ENCODE results near the gene DDT.
"Not testable (repeated sequence)": the region's sequence is repeated elsewhere in the genome, so short reads cannot be mapped to it uniquely, and the experiment has no call there.

GRCh38 chr22:23986538-23987178 lies 12.4 kb upstream of the DDT start:
- TF ChIP-seq, protein P1, sequence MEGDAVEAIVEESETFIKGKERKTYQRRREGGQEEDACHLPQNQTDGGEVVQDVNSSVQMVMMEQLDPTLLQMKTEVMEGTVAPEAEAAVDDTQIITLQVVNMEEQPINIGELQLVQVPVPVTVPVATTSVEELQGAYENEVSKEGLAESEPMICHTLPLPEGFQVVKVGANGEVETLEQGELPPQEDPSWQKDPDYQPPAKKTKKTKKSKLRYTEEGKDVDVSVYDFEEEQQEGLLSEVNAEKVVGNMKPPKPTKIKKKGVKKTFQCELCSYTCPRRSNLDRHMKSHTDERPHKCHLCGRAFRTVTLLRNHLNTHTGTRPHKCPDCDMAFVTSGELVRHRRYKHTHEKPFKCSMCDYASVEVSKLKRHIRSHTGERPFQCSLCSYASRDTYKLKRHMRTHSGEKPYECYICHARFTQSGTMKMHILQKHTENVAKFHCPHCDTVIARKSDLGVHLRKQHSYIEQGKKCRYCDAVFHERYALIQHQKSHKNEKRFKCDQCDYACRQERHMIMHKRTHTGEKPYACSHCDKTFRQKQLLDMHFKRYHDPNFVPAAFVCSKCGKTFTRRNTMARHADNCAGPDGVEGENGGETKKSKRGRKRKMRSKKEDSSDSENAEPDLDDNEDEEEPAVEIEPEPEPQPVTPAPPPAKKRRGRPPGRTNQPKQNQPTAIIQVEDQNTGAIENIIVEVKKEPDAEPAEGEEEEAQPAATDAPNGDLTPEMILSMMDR (IDR thresholded peaks at IDR 0.05): not testable (repeated sequence)
- TF ChIP-seq POLR2AphosphoS5, POLR2A, EP300 (IDR thresholded peaks at IDR 0.05): not testable (repeated sequence)
